Measurements from ENCODE around the gene DDN. TPM values are rescaled to one million over a fixed set of nuclear protein-coding genes. Genes with fewer than 3 reads are reported as not detected.

Gene DDN
- total and polyA plus RNA-seq, 10 donors: 0.09 to 2.0 (median 0.42) TPM; not detected in 1

Small RNAs within 50 kb of the gene (small RNA-seq; reads per million reads assigned to genes)
- 0 reads per million in 4 donors for gene RNU6-940P

Other genes starting within 250 kb of the DDN start
- 10 to 100 TPM; 10.3 to 20.4 (median 14.4) TPM for gene ADCY6, start 210.3 kb downstream of the DDN start, total RNA-seq
- gene ADCY6, start 210.3 kb downstream of the DDN start, polyA plus RNA-seq: 1 to 10 TPM; 1.6 to 5.7 (median 2.3) TPM
- 10 to 100 TPM in 3 of 7 donors, 1 to 10 TPM in 4; 4.7 to 16.1 (median 8.4) TPM for gene CACNB3, start 180.9 kb downstream of the DDN start, total RNA-seq
- gene CACNB3, start 180.9 kb downstream of the DDN start, polyA plus RNA-seq: 1 to 10 TPM; 2.5 to 4.6 (median 4.3) TPM
- 100 to 1,000 TPM in 3 of 7 donors, 10 to 100 TPM in 4; 71.7 to 104 (median 91.7) TPM for gene DDX23, start 147.2 kb downstream of the DDN start, total RNA-seq
- 10 to 100 TPM; 33.1 to 54.9 (median 49.2) TPM for gene DDX23, start 147.2 kb downstream of the DDN start, polyA plus RNA-seq
- gene RND1, start 133.5 kb downstream of the DDN start, total RNA-seq: 1 to 10 TPM in 5 of 7 donors, under 1 TPM in 2; 0.69 to 3.0 (median 1.5) TPM
- gene RND1, start 133.5 kb downstream of the DDN start, polyA plus RNA-seq: under 1 TPM; 0.65 to 0.93 (median 0.86) TPM
- 10 to 100 TPM; 27.8 to 73.8 (median 43.2) TPM for gene FKBP11, start 73.9 kb downstream of the DDN start, total RNA-seq
- gene FKBP11, start 73.9 kb downstream of the DDN start, polyA plus RNA-seq: 10 to 100 TPM; 31.8 to 49.8 (median 37.9) TPM
- 100 to 1,000 TPM in 4 of 7 donors, 10 to 100 TPM in 3; 66.8 to 152 (median 125) TPM for gene ARF3, start 41.9 kb downstream of the DDN start, total RNA-seq
- gene ARF3, start 41.9 kb downstream of the DDN start, polyA plus RNA-seq: 10 to 100 TPM; 22.2 to 54.1 (median 31.2) TPM
- 1 to 10 TPM in 6 of 7 donors, under 1 TPM in 1; 0.59 to 2.9 (median 2.0) TPM for gene WNT10B, start 27.6 kb downstream of the DDN start, total RNA-seq
- gene WNT10B, start 27.6 kb downstream of the DDN start, polyA plus RNA-seq: 1 to 10 TPM; 2.5 to 5.4 (median 4.6) TPM
- gene WNT1, start 21.1 kb downstream of the DDN start, total RNA-seq: under 1 TPM in 3 of 7 donors, not detected in 4; 0.23 to 0.52 (median 0.41) TPM
- under 1 TPM in 1 of 3 donors, not detected in 2; 0.06 TPM for gene WNT1, start 21.1 kb downstream of the DDN start, polyA plus RNA-seq
- 10 to 100 TPM; 40.2 to 47.2 (median 44.6) TPM for gene PRKAG1, start 19.4 kb upstream of the DDN start, total RNA-seq
- gene PRKAG1, start 19.4 kb upstream of the DDN start, polyA plus RNA-seq: 10 to 100 TPM; 34.1 to 41.4 (median 39.8) TPM
- gene KMT2D, start 61.4 kb upstream of the DDN start, total RNA-seq: 100 to 1,000 TPM; 115 to 172 (median 163) TPM
- gene KMT2D, start 61.4 kb upstream of the DDN start, polyA plus RNA-seq: 10 to 100 TPM in 1 of 3 donors, 1 to 10 TPM in 2; 5.1 to 42.1 (median 6.0) TPM
- 1 to 10 TPM; 2.0 to 4.3 (median 2.5) TPM for gene RHEBL1, start 70.6 kb upstream of the DDN start, total RNA-seq
- gene RHEBL1, start 70.6 kb upstream of the DDN start, polyA plus RNA-seq: 1 to 10 TPM; 3.9 to 6.7 (median 5.5) TPM
- 1 to 10 TPM in 3 of 7 donors, under 1 TPM in 4; 0.33 to 2.6 (median 0.79) TPM for gene DHH, start 95.4 kb upstream of the DDN start, total RNA-seq
- gene DHH, start 95.4 kb upstream of the DDN start, polyA plus RNA-seq: under 1 TPM; 0.09 to 0.74 (median 0.59) TPM
- 100 to 1,000 TPM in 2 of 7 donors, 10 to 100 TPM in 5; 60.3 to 108 (median 85.8) TPM for gene LMBR1L, start 111.5 kb upstream of the DDN start, total RNA-seq
- 10 to 100 TPM; 44.1 to 78.0 (median 61.2) TPM for gene LMBR1L, start 111.5 kb upstream of the DDN start, polyA plus RNA-seq
- 100 to 1,000 TPM; 326 to 706 (median 476) TPM for gene TUBA1B, start 132.0 kb upstream of the DDN start, total RNA-seq
- gene TUBA1B, start 132.0 kb upstream of the DDN start, polyA plus RNA-seq: 100 to 1,000 TPM; 231 to 582 (median 476) TPM
- 100 to 1,000 TPM in 2 of 7 donors, 10 to 100 TPM in 5; 47.2 to 120 (median 71.7) TPM for gene TUBA1A, start 189.7 kb upstream of the DDN start, total RNA-seq
- 10 to 100 TPM; 52.0 to 68.5 (median 66.4) TPM for gene TUBA1A, start 189.7 kb upstream of the DDN start, polyA plus RNA-seq

Measured in spleen (tissue), 11 donors.